Stomach (tissue), 4 donors: ENCODE measurements around the gene SNX15.

ENCODE experiments used
- POLR2A ChIP-seq, 4 donors: fragments of 450-650 bp; IDR thresholded peaks; one replicate each; pipeline ENCODE4 v1.6.1; 2016; ENCODE audit warnings: antibody characterized with exemption in 4 of 4, control low read depth in 2 of 4, mild to moderate bottlenecking in 1 of 4, moderate library complexity in 1 of 4
- TF ChIP-seq, protein P1 (sequence below), 7 experiments: fragments of 450-650 bp in 4 of 7; fragments of 200-600 bp in 3 of 7; sonication (generic) in 3 of 7; IDR thresholded peaks; one replicate each; pipeline ENCODE4 v1.5.1; 2016 to 2019; ENCODE audit warnings: antibody characterized with exemption in 7 of 7, control low read depth in 2 of 7, mild to moderate bottlenecking in 1 of 7

DNA sequence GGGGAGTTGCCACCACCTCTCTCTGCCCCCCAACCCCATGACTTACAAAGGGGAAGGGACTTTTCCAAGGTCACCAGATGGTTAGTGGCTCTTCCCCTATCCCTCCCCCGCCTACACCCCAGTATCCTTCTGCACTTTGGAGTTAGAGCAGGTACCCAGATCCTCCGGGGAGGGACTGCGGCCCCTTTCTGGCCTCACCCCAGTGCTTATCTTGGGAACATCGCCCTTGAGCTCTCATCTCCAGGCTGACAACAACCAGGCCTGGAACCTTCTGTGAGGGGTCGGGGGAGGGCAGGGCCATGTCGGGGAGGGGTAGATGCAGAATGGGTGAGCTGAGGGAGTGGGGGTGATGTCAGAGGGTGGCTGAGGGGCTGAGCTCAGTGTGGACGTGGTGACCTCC is 38.6 kb downstream of the SNX15 start:
- TF ChIP-seq, protein P1, sequence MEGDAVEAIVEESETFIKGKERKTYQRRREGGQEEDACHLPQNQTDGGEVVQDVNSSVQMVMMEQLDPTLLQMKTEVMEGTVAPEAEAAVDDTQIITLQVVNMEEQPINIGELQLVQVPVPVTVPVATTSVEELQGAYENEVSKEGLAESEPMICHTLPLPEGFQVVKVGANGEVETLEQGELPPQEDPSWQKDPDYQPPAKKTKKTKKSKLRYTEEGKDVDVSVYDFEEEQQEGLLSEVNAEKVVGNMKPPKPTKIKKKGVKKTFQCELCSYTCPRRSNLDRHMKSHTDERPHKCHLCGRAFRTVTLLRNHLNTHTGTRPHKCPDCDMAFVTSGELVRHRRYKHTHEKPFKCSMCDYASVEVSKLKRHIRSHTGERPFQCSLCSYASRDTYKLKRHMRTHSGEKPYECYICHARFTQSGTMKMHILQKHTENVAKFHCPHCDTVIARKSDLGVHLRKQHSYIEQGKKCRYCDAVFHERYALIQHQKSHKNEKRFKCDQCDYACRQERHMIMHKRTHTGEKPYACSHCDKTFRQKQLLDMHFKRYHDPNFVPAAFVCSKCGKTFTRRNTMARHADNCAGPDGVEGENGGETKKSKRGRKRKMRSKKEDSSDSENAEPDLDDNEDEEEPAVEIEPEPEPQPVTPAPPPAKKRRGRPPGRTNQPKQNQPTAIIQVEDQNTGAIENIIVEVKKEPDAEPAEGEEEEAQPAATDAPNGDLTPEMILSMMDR (IDR thresholded peaks at IDR 0.05), result no peak
- TF ChIP-seq POLR2A (IDR thresholded peaks at IDR 0.05), result no peak
